Neural progenitor cell (in vitro differentiated cells): ENCODE measurements around the gene ITGAL. TPM values are rescaled to one million over a fixed set of nuclear protein-coding genes. Genes with fewer than 3 reads are reported as not detected.

Experiments
- DNase-seq: peaks from one replicate; pipeline ENCODE4 v3.0.0-alpha.2; 2016; ENCODE audit warnings: low spot score
- H2AFZ ChIP-seq: fragments of 200-600 bp; sonication (generic); replicated peaks from 2 replicates; pipeline ENCODE4 v1.6.1; 2016; ENCODE audit warnings: antibody characterized with exemption
- H3F3A ChIP-seq: fragments of 200-600 bp; sonication (generic); 2 replicates; pipeline ENCODE4 v1.6.1; 2016; ENCODE audit warnings: antibody characterized with exemption, low read depth
- H3K27ac ChIP-seq: fragments of 200-600 bp; sonication (generic); 2 replicates; pipeline ENCODE4 v1.5.1; 2016; ENCODE audit warnings: mild to moderate bottlenecking
- H3K27me3 ChIP-seq: fragments of 200-600 bp; sonication (generic); 2 replicates; pipeline ENCODE4 v1.6.1; 2016; ENCODE audit warnings: mild to moderate bottlenecking, moderate library complexity
- H3K36me3 ChIP-seq: fragments of 200-600 bp; sonication (generic); 2 replicates; pipeline ENCODE4 v1.5.1; 2016
- H3K4me1 ChIP-seq: fragments of 200-600 bp; sonication (generic); 2 replicates; pipeline ENCODE4 v1.6.1; 2016; ENCODE audit warnings: mixed run types
- H3K4me2 ChIP-seq: fragments of 200-600 bp; sonication (generic); 2 replicates; pipeline ENCODE4 v1.6.1; 2016
- H3K4me3 ChIP-seq: fragments of 200-600 bp; sonication (generic); 2 replicates; pipeline ENCODE4 v1.5.1; 2016
- H3K79me2 ChIP-seq: fragments of 200-600 bp; sonication (generic); 2 replicates; pipeline ENCODE4 v1.6.1; 2016; ENCODE audit warnings: low read depth
- H3K9ac ChIP-seq: fragments of 200-600 bp; sonication (generic); 2 replicates; pipeline ENCODE4 v1.6.1; 2016
- H3K9me3 ChIP-seq: fragments of 200-600 bp; sonication (generic); 2 replicates; pipeline ENCODE4 v1.5.1; 2016; ENCODE audit warnings: low read depth
- H4K20me1 ChIP-seq: fragments of 200-600 bp; sonication (generic); 2 replicates; pipeline ENCODE4 v1.6.1; 2016; ENCODE audit warnings: low read depth
- H3K27ac Mint-ChIP-seq: 3 replicates; pipeline ENCODE4 v1.8.0; 2021; ENCODE audit warnings: mixed read lengths
- H3K27me3 Mint-ChIP-seq: 2 replicates; pipeline ENCODE4 v1.8.0; 2022; ENCODE audit warnings: low read depth, mild to moderate bottlenecking, inconsistent platforms, moderate library complexity, mixed read lengths; ENCODE audit not compliant: insufficient read depth
- H3K36me3 Mint-ChIP-seq: 3 replicates; pipeline ENCODE4 v1.8.0; 2021; ENCODE audit warnings: mixed read lengths
- H3K4me1 Mint-ChIP-seq: 3 replicates; pipeline ENCODE4 v1.8.0; 2021; ENCODE audit warnings: mixed read lengths
- H3K4me3 Mint-ChIP-seq: 3 replicates; pipeline ENCODE4 v1.8.0; 2021; ENCODE audit warnings: mild to moderate bottlenecking, moderate library complexity, mixed read lengths
- H3K9me3 Mint-ChIP-seq: 3 replicates; pipeline ENCODE4 v1.8.0; 2020; ENCODE audit warnings: mixed read lengths
- EZH2 ChIP-seq: fragments of 200-600 bp; sonication (generic); IDR thresholded peaks from 2 replicates; pipeline ENCODE4 v1.6.1; 2017; ENCODE audit warnings: antibody characterized with exemption, mild to moderate bottlenecking, moderate library complexity
- EZH2phosphoT487 ChIP-seq: fragments of 200-600 bp; sonication (generic); IDR thresholded peaks from 2 replicates; pipeline ENCODE4 v1.6.1; 2017; ENCODE audit warnings: antibody characterized with exemption
- total RNA-seq: library from RNA; depleted of rRNA; stranded (reverse); fragments of >200 nt; gene quantifications from 2 replicates; pipeline ENCODE4 v1.2.3, GENCODE V29; 2015; ENCODE audit warnings: low replicate concordance
- TF ChIP-seq, protein P1 (sequence below): fragments of 200-600 bp; sonication (generic); IDR thresholded peaks from 2 replicates; pipeline ENCODE4 v1.5.1; 2017; ENCODE audit warnings: antibody characterized with exemption, mild to moderate bottlenecking

The ITGAL gene
- total RNA-seq, 1 donor from 2014 or later = not detected

DNA sequence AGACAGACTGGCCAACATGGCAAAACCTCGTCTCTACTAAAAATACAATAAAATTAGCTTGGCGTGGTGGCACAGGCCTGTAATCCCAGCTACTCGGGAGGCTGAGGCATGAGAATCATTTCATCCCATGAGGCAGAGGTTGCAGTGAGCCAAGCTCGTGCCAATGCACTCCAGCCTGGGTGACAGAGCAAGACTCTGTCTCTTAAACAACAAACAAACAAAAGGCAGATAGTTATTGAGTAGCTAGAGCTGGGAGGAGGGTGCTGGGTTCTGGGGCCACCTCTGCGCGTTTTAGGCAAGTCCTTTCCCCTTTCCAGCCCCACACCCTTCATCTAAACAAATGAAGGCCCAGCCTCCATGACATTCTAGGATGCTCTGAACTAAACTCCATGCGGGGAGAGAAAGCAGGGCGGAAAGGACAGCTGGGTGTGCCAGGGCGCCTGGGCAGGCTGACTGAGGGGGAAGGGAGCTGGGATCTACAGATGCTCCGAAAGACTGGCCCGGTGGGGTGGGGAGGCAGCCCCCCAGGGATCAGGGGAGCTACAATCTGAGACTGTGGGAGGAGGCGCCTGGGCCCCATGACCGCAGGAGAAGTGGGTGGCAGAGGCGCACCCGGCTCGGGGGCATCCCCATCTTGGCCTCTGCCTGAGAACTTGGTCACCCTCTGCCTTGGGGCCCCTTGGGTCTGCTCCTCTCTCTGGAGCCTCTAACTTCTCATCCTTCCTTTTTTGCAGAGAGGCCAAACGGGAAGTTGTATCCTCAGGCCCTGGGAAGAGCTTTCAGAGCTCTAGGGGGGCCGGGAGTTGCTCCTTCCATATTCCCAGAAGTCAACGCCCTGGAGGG, 910 bp downstream of the ITGAL start:
- H3K36me3 Mint-ChIP-seq = no peaks in the 10 kb centered on the region
- peaks cover 9% of the 10 kb centered on the region for H3K27me3 Mint-ChIP-seq
- Histone ChIP-seq H3K79me2 (no peaks in the 10 kb centered on the region), H3K27me3 (no peaks in the 10 kb centered on the region), H3K4me3 (no peak overlapping the region), H2AFZ (peak overlapping the region; percentile 10), H3K9ac (no peak overlapping the region), H3F3A (no peaks in the 10 kb centered on the region), H3K4me1 (no peaks in the 10 kb centered on the region), H4K20me1 (no peaks in the 10 kb centered on the region), H3K36me3 (no peaks in the 10 kb centered on the region), H3K9me3 (no peaks in the 10 kb centered on the region), H3K4me2 (no peak overlapping the region), H3K27ac (no peak overlapping the region)
- no peaks in the 10 kb centered on the region for H3K9me3 Mint-ChIP-seq
- H3K27ac Mint-ChIP-seq = no peak overlapping the region
- H3K4me1 Mint-ChIP-seq = no peaks in the 10 kb centered on the region
- no peak overlapping the region for H3K4me3 Mint-ChIP-seq
- TF ChIP-seq EZH2phosphoT487 (no peak), EZH2 (no peak)
- TF ChIP-seq, protein P1, sequence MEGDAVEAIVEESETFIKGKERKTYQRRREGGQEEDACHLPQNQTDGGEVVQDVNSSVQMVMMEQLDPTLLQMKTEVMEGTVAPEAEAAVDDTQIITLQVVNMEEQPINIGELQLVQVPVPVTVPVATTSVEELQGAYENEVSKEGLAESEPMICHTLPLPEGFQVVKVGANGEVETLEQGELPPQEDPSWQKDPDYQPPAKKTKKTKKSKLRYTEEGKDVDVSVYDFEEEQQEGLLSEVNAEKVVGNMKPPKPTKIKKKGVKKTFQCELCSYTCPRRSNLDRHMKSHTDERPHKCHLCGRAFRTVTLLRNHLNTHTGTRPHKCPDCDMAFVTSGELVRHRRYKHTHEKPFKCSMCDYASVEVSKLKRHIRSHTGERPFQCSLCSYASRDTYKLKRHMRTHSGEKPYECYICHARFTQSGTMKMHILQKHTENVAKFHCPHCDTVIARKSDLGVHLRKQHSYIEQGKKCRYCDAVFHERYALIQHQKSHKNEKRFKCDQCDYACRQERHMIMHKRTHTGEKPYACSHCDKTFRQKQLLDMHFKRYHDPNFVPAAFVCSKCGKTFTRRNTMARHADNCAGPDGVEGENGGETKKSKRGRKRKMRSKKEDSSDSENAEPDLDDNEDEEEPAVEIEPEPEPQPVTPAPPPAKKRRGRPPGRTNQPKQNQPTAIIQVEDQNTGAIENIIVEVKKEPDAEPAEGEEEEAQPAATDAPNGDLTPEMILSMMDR = no peak
- no peak for DNase-seq

DNA sequence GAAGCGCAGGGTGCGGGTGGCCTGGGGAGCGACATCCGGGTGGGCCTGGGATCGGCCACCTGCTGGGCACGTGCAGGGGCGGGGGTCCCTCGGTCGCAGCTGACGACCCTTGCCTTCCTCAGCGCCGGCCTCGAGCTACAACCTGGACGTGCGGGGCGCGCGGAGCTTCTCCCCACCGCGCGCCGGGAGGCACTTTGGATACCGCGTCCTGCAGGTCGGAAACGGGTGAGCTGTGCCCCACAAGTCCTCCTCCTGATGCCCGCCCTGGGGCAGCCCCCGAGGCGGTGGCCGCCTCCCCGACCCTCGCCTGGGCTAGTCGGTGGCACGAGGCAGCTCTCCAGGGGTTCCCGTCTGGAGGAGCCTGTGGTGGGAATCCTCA, 1.5 kb downstream of the ITGAL start:
- H4K20me1 ChIP-seq = no peaks in the 10 kb centered on the region
- Mint-ChIP-seq H3K4me1 (no peaks in the 10 kb centered on the region), H3K9me3 (no peaks in the 10 kb centered on the region), H3K27ac (no peak overlapping the region), H3K4me3 (no peak overlapping the region), H3K27me3 (peaks cover 12% of the 10 kb centered on the region), H3K36me3 (no peaks in the 10 kb centered on the region)
- H3K4me3 ChIP-seq = no peak overlapping the region
- no peaks in the 10 kb centered on the region for H3K9me3 ChIP-seq
- H3K9ac ChIP-seq = no peak overlapping the region
- no peak overlapping the region for H3K27ac ChIP-seq
- H3K4me2 ChIP-seq = no peak overlapping the region
- H3F3A ChIP-seq = no peaks in the 10 kb centered on the region
- H2AFZ ChIP-seq = no peak overlapping the region
- no peak for DNase-seq
- no peaks in the 10 kb centered on the region for H3K36me3 ChIP-seq
- H3K79me2 ChIP-seq = no peaks in the 10 kb centered on the region
- no peaks in the 10 kb centered on the region for H3K4me1 ChIP-seq
- TF ChIP-seq, protein P1 = no peak
- TF ChIP-seq EZH2 (no peak), EZH2phosphoT487 (no peak)
- no peaks in the 10 kb centered on the region for H3K27me3 ChIP-seq

DNA sequence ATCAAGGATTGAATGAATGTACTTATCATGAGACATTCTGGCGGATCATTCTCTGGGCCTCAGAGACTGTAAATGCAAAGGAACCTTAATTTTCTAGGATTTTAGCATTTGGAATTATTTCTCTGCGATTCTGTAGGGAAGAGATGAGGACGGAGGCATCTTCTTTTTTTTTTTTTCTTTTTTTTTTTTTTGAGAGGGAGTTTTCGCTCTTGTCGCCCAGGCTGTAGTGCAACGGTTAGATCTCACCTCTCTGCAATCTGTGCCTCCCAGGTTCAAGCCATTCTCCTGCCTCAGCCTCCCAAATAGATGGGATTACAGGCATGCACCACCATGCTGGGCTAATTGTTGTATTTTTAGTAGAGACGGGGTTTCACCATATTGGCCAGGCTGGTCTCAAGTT, 2.1 kb downstream of the ITGAL start:
- no peak overlapping the region for H3K9ac ChIP-seq
- TF ChIP-seq EZH2 (no peak), EZH2phosphoT487 (no peak)
- TF ChIP-seq, protein P1 = no peak
- H3K27ac ChIP-seq = no peak overlapping the region
- no peaks in the 10 kb centered on the region for H3K9me3 Mint-ChIP-seq
- no peaks in the 10 kb centered on the region for H3F3A ChIP-seq
- H3K79me2 ChIP-seq = no peaks in the 10 kb centered on the region
- H3K36me3 Mint-ChIP-seq = no peaks in the 10 kb centered on the region
- no peak overlapping the region for H2AFZ ChIP-seq
- no peak overlapping the region for H3K4me3 Mint-ChIP-seq
- no peak overlapping the region for H3K27ac Mint-ChIP-seq
- H3K4me2 ChIP-seq = no peak overlapping the region
- no peaks in the 10 kb centered on the region for H3K9me3 ChIP-seq
- no peaks in the 10 kb centered on the region for H4K20me1 ChIP-seq
- H3K4me1 ChIP-seq = no peaks in the 10 kb centered on the region
- DNase-seq = no peak
- no peaks in the 10 kb centered on the region for H3K36me3 ChIP-seq
- no peaks in the 10 kb centered on the region for H3K4me1 Mint-ChIP-seq
- peaks cover 12% of the 10 kb centered on the region for H3K27me3 Mint-ChIP-seq
- H3K27me3 ChIP-seq = no peaks in the 10 kb centered on the region
- H3K4me3 ChIP-seq = no peak overlapping the region
